SK-N-MC (cell line): ENCODE data around the gene DAB1.

Experiments
- EZH2 ChIP-seq: fragments of 200-600 bp; sonication (generic); IDR thresholded peaks from one replicate; pipeline ENCODE4 v1.6.1; 2017; ENCODE audit warnings: antibody characterized with exemption
- POLR2AphosphoS5 ChIP-seq: IDR thresholded peaks from 2 replicates; pipeline ENCODE4 v1.6.1; 2012; ENCODE audit warnings: mild to moderate bottlenecking, low read depth, low read length, borderline replicate concordance

DNA sequence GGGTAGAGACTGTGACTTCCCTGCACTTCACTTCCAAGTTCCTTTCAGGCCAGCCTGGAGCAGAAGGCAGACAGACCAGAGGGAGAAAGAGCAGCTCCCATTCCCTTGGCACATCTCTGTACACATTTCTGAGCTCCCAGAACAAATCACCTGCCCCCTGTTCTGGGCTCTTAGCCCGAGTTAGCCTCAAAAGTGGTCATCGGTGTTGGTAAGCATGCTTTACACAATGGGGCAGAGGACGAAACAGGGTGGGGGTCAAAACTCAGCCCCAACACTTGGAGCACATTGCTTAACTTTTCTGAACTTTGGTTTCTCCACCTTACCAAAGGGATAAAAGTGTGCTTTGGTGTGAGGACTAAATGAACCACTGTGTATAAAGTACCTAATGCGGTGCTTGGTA, 98.7 kb downstream of the DAB1 start:
- TF ChIP-seq EZH2 (no peak), POLR2AphosphoS5 (no peak)
